HCT116 (cell line): ENCODE data around the gene PDE1C.

Experiments used
- CEBPB ChIP-seq: IDR thresholded peaks from 2 replicates; pipeline ENCODE4 v1.6.1; 2012; ENCODE audit warnings: low read depth
- EGR1 ChIP-seq: IDR thresholded peaks from 2 replicates; pipeline ENCODE4 v1.6.1; 2012; ENCODE audit warnings: low read depth
- ELF1 ChIP-seq: IDR thresholded peaks from 2 replicates; pipeline ENCODE4 v1.6.1; 2012; ENCODE audit warnings: low read depth, borderline replicate concordance
- EZH2phosphoT487 ChIP-seq: fragments of 200-600 bp; IDR thresholded peaks from 2 replicates; pipeline ENCODE4 v1.6.1; 2018; ENCODE audit warnings: antibody characterized with exemption, borderline replicate concordance
- POLR2A ChIP-seq: IDR thresholded peaks from 2 replicates; pipeline ENCODE4 v1.7.0; 2011; ENCODE audit warnings: borderline replicate concordance; ENCODE audit not compliant: insufficient read depth, insufficient read length; ENCODE audit errors: extremely low read depth
- POLR2AphosphoS5 ChIP-seq: IDR thresholded peaks from 2 replicates; pipeline ENCODE4 v1.6.1; 2011; ENCODE audit warnings: mild to moderate bottlenecking, low read depth, low read length, moderate library complexity
- SIN3A ChIP-seq: IDR thresholded peaks from 2 replicates; pipeline ENCODE4 v1.6.1; 2012; ENCODE audit warnings: low read depth
- YY1 ChIP-seq: IDR thresholded peaks from 2 replicates; pipeline ENCODE4 v1.6.1; 2011; ENCODE audit warnings: low read length, low read depth, moderate library complexity, mild to moderate bottlenecking; ENCODE audit not compliant: insufficient replicate concordance; ENCODE audit errors: extremely low read depth
- ZBTB33 ChIP-seq: IDR thresholded peaks from 2 replicates; pipeline ENCODE4 v1.6.1; 2011; ENCODE audit warnings: mild to moderate bottlenecking, low read length, moderate library complexity; ENCODE audit not compliant: insufficient replicate concordance; ENCODE audit errors: extremely low read depth
- ZFX ChIP-seq: fragments of 450-650 bp; IDR thresholded peaks from 2 replicates; pipeline ENCODE4 v1.6.1; 2017
- TF ChIP-seq, protein P1 (sequence below), 3 experiments: fragments of 200-600 bp in 1 of 3; sonication (generic) in 1 of 3; IDR thresholded peaks in 2 of 3; conservative IDR thresholded peaks in 1 of 3; 2 replicates each; pipeline ENCODE4 v1.5.1; 2012 to 2017; ENCODE audit warnings: low read depth in 2 of 3, low read length in 2 of 3, antibody characterized with exemption in 1 of 3, borderline replicate concordance in 1 of 3, control low read depth in 1 of 3, mild to moderate bottlenecking in 1 of 3, mixed read lengths in 1 of 3, mixed run types in 1 of 3, moderate library complexity in 1 of 3; ENCODE audit not compliant: insufficient read depth in 1 of 3

- TF ChIP-seq YY1 (no peak), EGR1 (no peak), EZH2phosphoT487 (no peak), SIN3A (no peak), CEBPB (no peak), POLR2A (no peak), POLR2AphosphoS5 (no peak), ELF1 (no peak), ZBTB33 (no peak), ZFX (no peak)
- TF ChIP-seq, protein P1, sequence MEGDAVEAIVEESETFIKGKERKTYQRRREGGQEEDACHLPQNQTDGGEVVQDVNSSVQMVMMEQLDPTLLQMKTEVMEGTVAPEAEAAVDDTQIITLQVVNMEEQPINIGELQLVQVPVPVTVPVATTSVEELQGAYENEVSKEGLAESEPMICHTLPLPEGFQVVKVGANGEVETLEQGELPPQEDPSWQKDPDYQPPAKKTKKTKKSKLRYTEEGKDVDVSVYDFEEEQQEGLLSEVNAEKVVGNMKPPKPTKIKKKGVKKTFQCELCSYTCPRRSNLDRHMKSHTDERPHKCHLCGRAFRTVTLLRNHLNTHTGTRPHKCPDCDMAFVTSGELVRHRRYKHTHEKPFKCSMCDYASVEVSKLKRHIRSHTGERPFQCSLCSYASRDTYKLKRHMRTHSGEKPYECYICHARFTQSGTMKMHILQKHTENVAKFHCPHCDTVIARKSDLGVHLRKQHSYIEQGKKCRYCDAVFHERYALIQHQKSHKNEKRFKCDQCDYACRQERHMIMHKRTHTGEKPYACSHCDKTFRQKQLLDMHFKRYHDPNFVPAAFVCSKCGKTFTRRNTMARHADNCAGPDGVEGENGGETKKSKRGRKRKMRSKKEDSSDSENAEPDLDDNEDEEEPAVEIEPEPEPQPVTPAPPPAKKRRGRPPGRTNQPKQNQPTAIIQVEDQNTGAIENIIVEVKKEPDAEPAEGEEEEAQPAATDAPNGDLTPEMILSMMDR (IDR thresholded peaks at IDR 0.05 in 2 of 3, conservative IDR thresholded peaks at IDR 0.05 in 1 of 3; ENCODE audit: borderline replicate concordance in 1 of 3, insufficient read depth in 1 of 3, low read depth in 2 of 3, low read length in 2 of 3), result no peak
Observed at GRCh38 chr7:31940167-31940566, 130.0 kb downstream of the PDE1C start.
